Left renal cortex interstitium (tissue), 4 donors: ENCODE results near the gene C9orf152. TPM values are rescaled to one million over a fixed set of nuclear protein-coding genes. Genes with fewer than 3 reads are reported as not detected.
"Not testable (repeated sequence)": the region's sequence is repeated elsewhere in the genome, so short reads cannot be mapped to it uniquely, and the experiment has no call there.

Source experiments
- DNase-seq, 4 donors: peaks; one replicate each; pipeline ENCODE4 v3.0.0-alpha.2; 2013; ENCODE audit warnings: low read depth in 4 of 4, low spot score in 2 of 4, missing footprints in 1 of 4
- polyA plus RNA-seq, 4 donors: library from polyadenylated mRNA; unstranded; fragments of 120-200 nt; gene quantifications; one replicate each; pipeline ENCODE4 v1.2.1, GENCODE V29; 2013; ENCODE audit not compliant: insufficient read length in 4 of 4

Gene C9orf152
- polyA plus RNA-seq, 4 donors, result 0.38 to 0.64 (median 0.50) TPM

DNA sequence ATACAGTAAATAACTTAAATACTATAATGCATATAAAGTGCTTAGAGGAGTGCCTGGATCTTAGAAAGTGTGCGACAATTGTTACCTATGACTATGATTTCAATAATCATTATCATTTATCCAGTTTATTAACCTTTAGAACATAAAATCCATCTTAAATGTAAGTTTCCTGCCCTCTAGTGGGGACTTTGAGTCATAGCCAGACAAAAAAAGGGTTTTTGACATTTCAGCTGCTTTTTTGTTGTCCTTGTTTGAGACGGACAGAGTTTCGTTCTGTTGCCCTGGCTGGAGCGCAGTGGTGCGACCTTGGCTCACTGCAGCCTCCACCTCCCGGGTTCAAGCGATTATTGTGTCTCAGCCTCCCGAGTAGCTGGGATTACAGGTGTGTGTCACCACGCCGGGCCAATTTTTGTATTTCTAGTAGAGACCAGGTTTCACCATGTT, 9.7 kb upstream of the C9orf152 start:
- DNase-seq, result no peak

DNA sequence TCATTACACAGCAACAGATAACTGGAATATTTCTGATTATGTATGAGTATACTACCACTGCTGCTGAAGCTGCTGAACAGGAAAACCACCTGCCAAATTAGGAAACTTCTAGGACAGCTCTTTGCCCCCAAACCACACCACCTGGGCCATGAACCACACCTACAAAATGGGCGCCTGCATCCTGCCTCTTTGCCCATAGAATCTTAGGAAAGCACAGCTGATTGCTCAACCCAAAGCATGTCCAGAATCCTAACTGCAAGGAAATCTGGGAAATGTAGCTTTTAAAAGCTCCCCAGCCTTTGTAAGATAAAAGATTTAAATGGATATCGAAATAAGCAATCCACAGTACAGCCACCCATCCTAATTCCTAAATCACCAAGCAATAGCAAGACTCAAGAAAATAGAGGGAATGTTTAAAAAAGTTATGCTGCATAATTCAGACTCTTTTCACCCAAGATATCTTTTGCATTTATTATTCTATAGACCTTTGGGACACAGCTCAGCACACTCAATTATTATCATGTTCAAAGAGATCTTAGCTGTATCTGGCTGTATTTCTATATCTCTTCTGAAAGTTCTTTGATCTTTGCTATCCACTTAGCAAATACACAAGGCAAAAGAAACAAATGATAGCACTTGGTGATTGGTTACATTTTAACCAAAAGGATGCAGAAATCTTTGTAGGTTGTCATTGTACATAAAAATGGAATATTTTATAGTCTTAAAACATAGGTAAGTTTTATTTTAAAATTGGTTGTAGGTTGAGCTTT, 6.8 kb upstream of the C9orf152 start:
- no peak for DNase-seq

- DNase-seq, result no peak
These were observed 6.1 kb upstream of the C9orf152 start for GRCh38 chr9:110214090-110214489.

DNA sequence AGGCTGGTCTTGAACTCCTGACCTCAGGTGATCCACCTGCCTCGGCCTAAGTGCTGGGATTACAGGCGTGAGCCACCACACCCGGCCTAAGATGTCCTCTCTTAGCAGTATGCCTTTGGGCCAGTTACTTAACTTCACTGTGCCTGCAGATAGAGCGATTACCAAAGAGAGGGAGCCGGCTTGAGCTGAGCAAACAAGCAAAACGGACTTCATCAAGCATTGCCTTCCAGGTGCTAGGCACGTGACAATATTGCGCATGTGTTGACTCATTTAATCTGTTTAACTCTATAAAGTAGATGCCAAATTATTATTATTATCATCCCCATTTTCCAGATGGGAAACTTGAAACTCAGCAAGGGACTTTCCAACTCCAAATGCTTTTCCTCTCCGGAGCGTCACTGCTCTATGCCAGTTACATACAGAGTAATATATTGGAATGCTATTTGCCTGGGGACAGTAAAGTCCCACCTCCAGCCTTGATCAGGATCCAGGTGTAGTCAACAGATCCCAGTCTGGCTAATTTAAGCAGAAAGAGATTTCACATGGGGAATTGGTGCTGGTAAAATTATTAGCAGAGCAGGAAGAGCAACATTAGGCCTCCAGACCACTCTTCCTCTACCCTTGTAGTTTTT, 5.6 kb upstream of the C9orf152 start:
- no peak for DNase-seq

DNA sequence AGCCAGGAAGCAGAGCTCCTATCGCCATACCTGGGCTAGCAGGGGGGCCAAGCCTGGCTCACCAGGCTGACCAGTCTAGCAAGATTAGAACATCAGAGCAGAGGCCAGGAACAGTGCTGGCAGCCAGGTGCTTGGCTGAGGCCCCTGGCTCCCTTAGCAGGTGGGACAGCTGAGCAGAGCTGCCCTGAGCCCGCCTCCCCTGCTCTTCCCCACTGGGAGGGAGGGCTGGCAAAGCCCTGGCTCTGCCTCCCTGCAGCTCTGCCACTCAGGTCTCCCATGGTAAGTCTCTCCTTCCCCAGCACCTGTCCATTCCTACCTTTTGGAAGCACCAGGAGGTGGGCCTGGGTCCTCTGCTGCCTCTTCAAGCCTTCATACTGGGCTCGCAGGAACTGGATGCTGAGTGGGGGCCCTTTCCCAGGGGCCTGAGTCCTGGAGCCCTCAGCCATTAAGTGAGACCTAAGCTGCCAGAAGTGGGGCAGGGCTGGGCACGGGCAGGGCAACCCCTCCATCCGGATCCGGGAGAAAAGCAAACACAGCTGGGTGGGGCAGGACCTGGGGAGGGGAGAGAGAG, 803 bp downstream of the C9orf152 start:
- DNase-seq, result no peak

DNA sequence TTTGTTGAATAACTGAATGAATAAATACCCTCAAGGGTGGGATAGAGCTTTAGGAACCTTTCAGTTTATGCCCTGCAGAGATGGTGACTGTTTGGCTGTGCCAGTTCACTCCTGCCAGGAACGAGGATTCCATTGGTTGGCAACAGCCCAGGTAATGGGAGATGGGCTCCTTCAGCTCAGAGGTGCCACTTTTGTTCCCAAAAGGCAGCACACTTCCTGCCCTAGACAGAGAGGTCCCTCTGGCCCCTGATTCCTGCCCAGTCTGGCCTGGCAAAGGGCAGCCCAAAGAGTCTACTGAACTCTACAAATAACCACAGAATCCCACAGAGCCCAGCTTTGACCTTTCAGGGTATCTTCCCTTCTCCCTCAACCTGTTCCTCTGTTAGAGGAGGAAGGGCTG, 1.6 kb downstream of the C9orf152 start:
- DNase-seq, result no peak

- not testable (repeated sequence) for DNase-seq
These were observed 2.3 kb downstream of the C9orf152 start for GRCh38 chr9:110205612-110206011.

GRCh38 chr9:110202232-110202631, 5.7 kb downstream of the C9orf152 start:
- no peak for DNase-seq

GRCh38 chr9:110199643-110200042, 8.3 kb downstream of the C9orf152 start:
- no peak for DNase-seq

GRCh38 chr9:110198357-110198756, 9.6 kb downstream of the C9orf152 start:
- no peak for DNase-seq

DNA sequence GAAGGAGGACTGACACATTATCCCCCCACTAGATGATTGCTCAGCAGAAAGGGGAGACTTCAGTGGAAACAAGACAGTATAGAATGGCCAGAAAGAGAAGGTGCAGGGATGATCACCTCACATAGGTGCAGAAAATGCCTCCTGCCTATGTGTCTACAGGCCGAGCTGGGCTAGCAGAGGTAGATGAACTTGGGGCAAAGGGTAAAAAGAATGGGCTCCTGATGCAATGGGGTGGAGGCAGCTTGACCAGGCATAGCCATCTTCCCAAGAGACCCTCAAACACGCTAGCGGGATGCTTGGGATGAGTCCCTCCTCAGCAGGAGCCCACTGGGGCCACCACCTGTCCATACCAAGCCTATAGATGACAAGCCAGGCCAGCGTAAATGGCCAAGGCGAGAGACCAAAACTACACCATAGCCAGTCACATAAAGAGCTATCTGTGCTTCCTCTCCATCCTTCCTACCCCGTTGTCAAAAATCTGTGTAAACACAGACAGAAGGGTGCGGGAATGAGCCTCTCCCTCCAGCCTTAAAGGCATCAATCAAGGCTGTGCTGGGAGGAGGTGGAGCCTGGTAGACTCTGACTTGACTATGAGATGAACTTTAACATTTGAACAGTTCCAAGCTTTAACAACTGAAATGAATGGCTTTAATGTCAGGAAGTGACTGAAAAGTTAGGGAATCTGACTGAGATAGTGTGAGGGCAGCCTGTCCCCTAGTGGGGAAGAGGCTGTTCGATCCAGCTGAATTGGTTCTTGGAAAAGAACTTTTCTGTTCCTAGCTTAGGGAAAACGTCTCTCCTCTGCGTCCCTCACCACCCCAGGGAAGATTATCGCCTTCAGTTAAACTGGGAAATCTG, 10.4 kb downstream of the C9orf152 start:
- no peak for DNase-seq

DNA sequence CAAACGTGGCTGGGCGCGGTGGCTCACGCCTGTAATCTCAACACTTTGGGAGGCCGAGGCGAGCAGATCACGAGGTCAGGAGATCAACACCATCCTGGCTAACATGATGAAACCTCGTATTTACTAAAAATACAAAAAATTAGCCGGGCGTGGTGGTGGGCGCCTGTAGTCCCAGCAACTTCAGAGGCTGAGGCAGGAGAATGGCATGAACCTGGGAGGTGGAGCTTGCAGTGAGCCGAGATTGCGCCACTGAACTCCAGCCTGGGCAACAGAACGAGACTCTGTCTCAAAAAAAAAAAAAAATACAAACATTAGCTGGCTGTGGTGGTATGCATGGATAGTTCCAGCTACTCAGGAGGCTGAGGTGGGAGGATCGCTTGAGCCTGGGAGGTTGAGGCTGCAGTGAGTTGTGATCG, 11.9 kb downstream of the C9orf152 start:
- not testable (repeated sequence) for DNase-seq

GRCh38 chr9:110192531-110193261, 15.3 kb downstream of the C9orf152 start:
- peak; percentile 56 to 80 (median 71) for DNase-seq

DNA sequence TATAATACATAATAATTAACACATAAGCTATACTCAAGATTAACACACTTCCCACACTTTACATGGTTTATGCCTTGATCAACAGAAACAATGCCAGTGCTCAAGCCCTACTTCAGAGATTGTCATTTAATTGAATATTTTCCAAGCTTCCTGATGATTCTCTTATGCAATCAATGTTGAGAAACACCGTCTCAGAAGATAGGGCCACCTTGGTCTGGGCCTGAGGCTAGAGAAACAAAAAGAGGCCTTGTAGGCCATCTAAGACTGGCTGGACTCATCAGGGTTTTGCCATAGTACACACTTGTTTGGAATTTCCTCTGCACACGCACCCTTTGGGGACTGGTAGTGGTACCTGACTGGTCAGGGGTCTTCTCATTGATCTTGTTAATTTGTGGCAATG, 16.3 kb downstream of the C9orf152 start:
- no peak for DNase-seq

GRCh38 chr9:110189559-110190320, 18.2 kb downstream of the C9orf152 start:
- no peak for DNase-seq

GRCh38 chr9:110188991-110189390, 19.0 kb downstream of the C9orf152 start:
- DNase-seq, result no peak

GRCh38 chr9:110188101-110188500, 19.9 kb downstream of the C9orf152 start:
- DNase-seq, result no peak

DNA sequence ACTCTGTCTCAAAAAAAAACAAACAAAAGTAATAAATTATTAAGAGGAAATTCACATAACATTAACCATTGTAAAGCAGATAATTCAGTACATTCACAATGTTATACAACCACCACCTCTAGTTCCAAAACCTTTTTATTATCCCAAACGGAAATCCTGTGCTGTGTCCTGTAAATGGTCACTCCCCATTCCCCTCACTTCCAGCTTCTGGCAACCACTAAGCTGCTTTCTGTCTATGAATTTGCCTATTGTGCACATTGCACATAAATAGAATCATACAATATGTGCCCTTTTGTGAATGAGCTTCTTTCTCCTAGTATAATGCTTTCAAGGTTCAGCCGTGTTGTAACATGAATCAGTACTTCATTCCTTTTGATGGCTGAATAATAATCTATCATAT, 20.8 kb downstream of the C9orf152 start:
- DNase-seq, result no peak

- no peak for DNase-seq
These were observed 21.7 kb downstream of the C9orf152 start for GRCh38 chr9:110186254-110186653.
